Keratinocyte (primary cell): ENCODE measurements around the gene DDX46. TPM values are rescaled to one million over a fixed set of nuclear protein-coding genes. Genes with fewer than 3 reads are reported as not detected.

Source experiments
- DNase-seq: peaks from one replicate; pipeline ENCODE4 v3.0.0-alpha.2; 2011; ENCODE audit warnings: low read depth, missing footprints, low spot score
- FAIRE-seq: peaks from 2 replicates; lab custom pipeline; 2011; peaks lifted over from hg19 to GRCh38; lab: Jason Lieb, UNC
- H2AFZ ChIP-seq: 2 replicates; pipeline ENCODE4 v1.6.0; 2012; ENCODE audit warnings: low read length, control low read depth, inconsistent platforms; ENCODE audit not compliant: control insufficient read depth
- H3K27ac ChIP-seq: 2 replicates; pipeline ENCODE4 v1.5.1; 2011; ENCODE audit warnings: low read length; ENCODE audit not compliant: control insufficient read depth, insufficient read depth
- H3K27me3 ChIP-seq: 3 replicates; pipeline ENCODE4 v1.6.0; 2011; ENCODE audit warnings: low read length; ENCODE audit not compliant: control insufficient read depth, insufficient read depth; ENCODE audit errors: extremely low read depth
- H3K36me3 ChIP-seq, 2 experiments: 2 replicates in 1 of 2; 3 replicates in 1 of 2; pipeline ENCODE4 v1.5.1; 2011; ENCODE audit warnings: low read length in 2 of 2, mild to moderate bottlenecking in 1 of 2; ENCODE audit not compliant: control insufficient read depth in 2 of 2, insufficient read depth in 2 of 2; ENCODE audit errors: extremely low read depth in 1 of 2
- H3K4me1 ChIP-seq: 3 replicates; pipeline ENCODE4 v1.5.1; 2011; ENCODE audit warnings: low read length; ENCODE audit not compliant: control insufficient read depth, insufficient read depth; ENCODE audit errors: extremely low read depth
- H3K4me2 ChIP-seq: 3 replicates; pipeline ENCODE4 v1.6.0; 2011; ENCODE audit warnings: low read depth, low read length; ENCODE audit not compliant: control insufficient read depth, insufficient read depth; ENCODE audit errors: extremely low read depth
- H3K4me3 ChIP-seq, 3 experiments: fragments of 200-600 bp in 1 of 3; sonication (generic) in 1 of 3; 2 replicates in 2 of 3; 3 replicates in 1 of 3; pipeline ENCODE4 v1.5.1; 2011 to 2016; ENCODE audit warnings: low read length in 3 of 3, mild to moderate bottlenecking in 3 of 3, control low read depth in 2 of 3, inconsistent platforms in 1 of 3, low read depth in 1 of 3, mixed read lengths in 1 of 3, mixed run types in 1 of 3, moderate library complexity in 1 of 3; ENCODE audit not compliant: control insufficient read depth in 2 of 3, insufficient read depth in 2 of 3; ENCODE audit errors: extremely low read depth in 1 of 3
- H3K79me2 ChIP-seq: 2 replicates; pipeline ENCODE4 v1.6.0; 2012; ENCODE audit warnings: low read length; ENCODE audit not compliant: control insufficient read depth, insufficient read depth
- H3K9ac ChIP-seq: 3 replicates; pipeline ENCODE4 v1.6.0; 2011; ENCODE audit warnings: low read length; ENCODE audit not compliant: control insufficient read depth, insufficient read depth; ENCODE audit errors: extremely low read depth
- H3K9me1 ChIP-seq: 3 replicates; pipeline ENCODE4 v1.6.0; 2011; ENCODE audit warnings: low read length; ENCODE audit not compliant: control insufficient read depth, insufficient read depth; ENCODE audit errors: extremely low read depth
- H3K9me3 ChIP-seq: 2 replicates; pipeline ENCODE4 v1.5.1; 2012; ENCODE audit warnings: low read depth, low read length; ENCODE audit not compliant: control insufficient read depth
- H4K20me1 ChIP-seq: 3 replicates; pipeline ENCODE4 v1.6.0; 2011; ENCODE audit warnings: low read length; ENCODE audit not compliant: control insufficient read depth, insufficient read depth; ENCODE audit errors: extremely low read depth
- EZH2 ChIP-seq: IDR thresholded peaks from one replicate; pipeline ENCODE4 v1.6.1; 2012; ENCODE audit warnings: inconsistent platforms, mild to moderate bottlenecking, low read length, moderate library complexity
- dilution Hi-C: fragments of 300-500 bp; cut with MboI; formaldehyde crosslinking; loops from one replicate; pipeline ENCODE4 v1.7.0; 2020; ENCODE audit warnings: low sequenced_read_pairs; ENCODE audit not compliant: extremely low pct_ligation_motif_present
- polyA plus RNA-seq, 5 experiments: library from polyadenylated mRNA; depleted of rRNA in 3 of 5; stranded (reverse) in 3 of 5; stranded (forward) in 1 of 5; unstranded in 1 of 5; fragments of >200 nt; gene quantifications; 1 replicate in 1 of 5; 2 replicates in 3 of 5; 3 replicates in 1 of 5; pipeline versions ENCODE4 v1.2.1 to v1.2.3, GENCODE V29; 2011 to 2012; ENCODE audit warnings: missing spikeins in 2 of 5, low read depth in 1 of 5, low replicate concordance in 1 of 5
- TF ChIP-seq, protein P1 (sequence below), 3 experiments: IDR thresholded peaks in 1 of 3; conservative IDR thresholded peaks in 1 of 3; optimal IDR thresholded peaks in 1 of 3; 2 replicates in 2 of 3; 3 replicates in 1 of 3; pipeline versions ENCODE3 to v1.5.1; 2011; ENCODE audit warnings: low read length in 3 of 3, mild to moderate bottlenecking in 3 of 3, moderate library complexity in 2 of 3, control low read depth in 1 of 3, inconsistent platforms in 1 of 3; ENCODE audit not compliant: insufficient read depth in 2 of 3; ENCODE audit errors: extremely low read depth in 1 of 3

DDX46 gene
- polyA plus RNA-seq, 1 donor (not counting 4 experiments of a cell fraction or from before 2014, with no cell fraction given), result 39.0 TPM

DNA sequence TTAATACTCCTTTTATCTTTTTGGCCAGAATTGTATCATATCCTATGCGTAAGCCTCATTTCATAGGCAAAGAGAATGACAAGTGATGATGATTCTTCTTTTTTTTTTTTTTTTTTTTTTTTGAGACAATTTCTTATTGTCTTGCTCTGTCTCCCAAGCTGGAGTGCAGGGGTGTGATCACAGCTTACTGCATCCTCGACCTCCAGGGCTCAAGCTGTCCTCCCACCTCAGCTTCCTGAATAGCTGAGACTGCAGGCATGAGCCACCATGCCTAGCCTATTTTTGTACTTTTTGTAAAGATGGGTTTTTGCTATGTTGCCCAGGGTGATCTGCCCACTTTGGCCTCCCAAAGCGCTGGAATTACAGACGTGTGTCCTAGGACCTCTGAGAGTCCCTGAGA is 45.2 kb downstream of the DDX46 start:
- Histone ChIP-seq H3K27ac (no peak overlapping the region), H3K36me3 (peaks cover 2 to 7% of the 10 kb centered on the region in 2 experiments), H3K4me2 (no peak overlapping the region), H3K9me1 (no peaks in the 10 kb centered on the region), H2AFZ (no peak overlapping the region), H4K20me1 (no peaks in the 10 kb centered on the region), H3K27me3 (no peaks in the 10 kb centered on the region), H3K4me3 (no peak overlapping the region), H3K9ac (no peak overlapping the region), H3K9me3 (no peaks in the 10 kb centered on the region), H3K4me1 (no peaks in the 10 kb centered on the region), H3K79me2 (no peaks in the 10 kb centered on the region)
- FAIRE-seq (no peak), DNase-seq (no peak)
- dilution Hi-C loops, result no loop called here
- TF ChIP-seq, protein P1, sequence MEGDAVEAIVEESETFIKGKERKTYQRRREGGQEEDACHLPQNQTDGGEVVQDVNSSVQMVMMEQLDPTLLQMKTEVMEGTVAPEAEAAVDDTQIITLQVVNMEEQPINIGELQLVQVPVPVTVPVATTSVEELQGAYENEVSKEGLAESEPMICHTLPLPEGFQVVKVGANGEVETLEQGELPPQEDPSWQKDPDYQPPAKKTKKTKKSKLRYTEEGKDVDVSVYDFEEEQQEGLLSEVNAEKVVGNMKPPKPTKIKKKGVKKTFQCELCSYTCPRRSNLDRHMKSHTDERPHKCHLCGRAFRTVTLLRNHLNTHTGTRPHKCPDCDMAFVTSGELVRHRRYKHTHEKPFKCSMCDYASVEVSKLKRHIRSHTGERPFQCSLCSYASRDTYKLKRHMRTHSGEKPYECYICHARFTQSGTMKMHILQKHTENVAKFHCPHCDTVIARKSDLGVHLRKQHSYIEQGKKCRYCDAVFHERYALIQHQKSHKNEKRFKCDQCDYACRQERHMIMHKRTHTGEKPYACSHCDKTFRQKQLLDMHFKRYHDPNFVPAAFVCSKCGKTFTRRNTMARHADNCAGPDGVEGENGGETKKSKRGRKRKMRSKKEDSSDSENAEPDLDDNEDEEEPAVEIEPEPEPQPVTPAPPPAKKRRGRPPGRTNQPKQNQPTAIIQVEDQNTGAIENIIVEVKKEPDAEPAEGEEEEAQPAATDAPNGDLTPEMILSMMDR (optimal IDR thresholded peaks at IDR 0.05 in 1 of 3, IDR thresholded peaks at IDR 0.05 in 1 of 3, conservative IDR thresholded peaks at IDR 0.05 in 1 of 3; ENCODE audit: extremely low read depth in 1 of 3, insufficient read depth in 2 of 3, low read length in 3 of 3), result no peak
- no peak for TF ChIP-seq EZH2

DNA sequence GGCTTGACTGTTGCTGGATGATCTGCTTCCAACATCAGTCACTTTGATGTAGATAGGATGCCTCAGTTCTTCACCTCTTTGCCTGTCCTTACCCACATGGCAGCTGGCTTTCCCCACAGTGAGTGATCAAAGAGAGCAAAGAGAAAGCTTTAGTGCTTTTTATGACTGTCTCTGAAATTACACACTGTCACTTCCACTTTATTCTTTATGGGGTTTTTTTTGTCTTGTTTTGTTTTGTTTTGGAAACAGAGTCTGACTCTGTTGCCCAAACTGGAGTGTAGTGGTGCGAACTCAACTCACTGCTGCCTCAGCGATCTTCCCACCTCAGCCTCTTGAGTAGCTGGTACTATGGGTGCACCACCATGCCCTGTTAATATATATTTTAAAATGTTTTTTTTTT is 54.8 kb downstream of the DDX46 start:
- Histone ChIP-seq H4K20me1 (no peaks in the 10 kb centered on the region), H3K79me2 (no peaks in the 10 kb centered on the region), H3K27ac (no peak overlapping the region), H3K9me1 (no peaks in the 10 kb centered on the region), H3K4me2 (no peak overlapping the region), H3K4me3 (no peak overlapping the region), H3K27me3 (no peaks in the 10 kb centered on the region), H3K9me3 (no peaks in the 10 kb centered on the region), H3K9ac (no peak overlapping the region), H2AFZ (no peak overlapping the region), H3K36me3 (peaks cover 5 to 7% of the 10 kb centered on the region in 2 experiments), H3K4me1 (no peaks in the 10 kb centered on the region)
- dilution Hi-C loops, result no loop called here
- TF ChIP-seq EZH2, result no peak
- TF ChIP-seq, protein P1 (optimal IDR thresholded peaks at IDR 0.05 in 1 of 3, IDR thresholded peaks at IDR 0.05 in 1 of 3, conservative IDR thresholded peaks at IDR 0.05 in 1 of 3; ENCODE audit: extremely low read depth in 1 of 3, insufficient read depth in 2 of 3, low read length in 3 of 3), result no peak
- DNase-seq, result no peak
- no peak for FAIRE-seq
